Measurements from ENCODE around the gene NPIPA5.
"Not testable (repeated sequence)": the region's sequence is repeated elsewhere in the genome, so short reads cannot be mapped to it uniquely, and the experiment has no call there.

DNA sequence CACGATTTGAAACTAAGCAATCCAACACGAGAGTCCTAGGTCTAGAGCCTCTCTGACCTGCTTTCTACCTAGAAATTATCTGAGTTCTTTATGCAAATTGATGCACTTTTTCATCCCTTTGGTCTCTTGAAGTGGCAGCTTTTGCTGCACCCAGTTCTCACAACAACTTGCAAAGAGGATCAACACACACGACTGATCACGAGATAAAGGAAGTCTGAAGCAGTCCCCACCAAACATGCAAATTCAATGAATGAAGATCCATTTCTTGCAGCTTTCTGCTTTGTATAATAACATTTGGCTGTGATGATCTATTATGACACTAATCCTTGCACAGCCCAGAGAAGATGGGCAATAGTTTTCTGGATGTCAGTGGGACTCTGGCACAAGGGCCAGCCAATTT lies 53.1 kb downstream of the NPIPA5 start:
- TF ChIP-seq, protein P1, sequence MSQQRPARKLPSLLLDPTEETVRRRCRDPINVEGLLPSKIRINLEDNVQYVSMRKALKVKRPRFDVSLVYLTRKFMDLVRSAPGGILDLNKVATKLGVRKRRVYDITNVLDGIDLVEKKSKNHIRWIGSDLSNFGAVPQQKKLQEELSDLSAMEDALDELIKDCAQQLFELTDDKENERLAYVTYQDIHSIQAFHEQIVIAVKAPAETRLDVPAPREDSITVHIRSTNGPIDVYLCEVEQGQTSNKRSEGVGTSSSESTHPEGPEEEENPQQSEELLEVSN (IDR thresholded peaks at IDR 0.05; ENCODE audit: borderline replicate concordance, low read depth) = not testable (repeated sequence)
- not testable (repeated sequence) for TF ChIP-seq POLR2AphosphoS2 (conservative IDR thresholded peaks at IDR 0.05; ENCODE audit: low read length)
- TF ChIP-seq, protein P2, sequence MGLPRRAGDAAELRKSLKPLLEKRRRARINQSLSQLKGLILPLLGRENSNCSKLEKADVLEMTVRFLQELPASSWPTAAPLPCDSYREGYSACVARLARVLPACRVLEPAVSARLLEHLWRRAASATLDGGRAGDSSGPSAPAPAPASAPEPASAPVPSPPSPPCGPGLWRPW (IDR thresholded peaks at IDR 0.05) = not testable (repeated sequence)
